ENCODE data around the gene SDF2.

SDF2 gene

DNA sequence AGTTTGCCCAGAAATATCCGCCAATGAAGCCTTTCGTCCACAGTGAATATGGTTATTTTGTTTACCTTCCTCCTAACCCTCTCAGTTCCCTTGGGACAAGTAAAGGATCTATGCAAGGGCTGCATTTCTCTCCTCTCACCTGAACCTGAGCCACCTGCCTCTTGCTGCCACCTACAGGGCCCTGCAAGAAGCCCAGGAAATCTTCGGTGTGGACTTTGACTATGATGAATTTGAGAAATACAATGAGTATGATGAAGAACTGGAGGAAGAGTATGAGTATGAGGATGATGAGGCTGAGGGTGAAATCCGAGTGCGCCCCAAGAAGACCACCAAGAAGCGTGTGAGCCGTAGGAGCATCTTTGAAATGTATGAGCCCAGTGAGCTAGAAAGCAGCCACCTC is 14.3 kb upstream of the SDF2 start:
- Histone ChIP-seq H4K8ac (ENCODE audit: low read depth, low read length) (no peak overlapping the region), H3K9ac (ENCODE audit: low read length) (no peak overlapping the region), H3K23ac (ENCODE audit: low read length) (no peak overlapping the region), H3K4ac (ENCODE audit: low read depth, low read length) (no peak overlapping the region), H2BK120ac (ENCODE audit: low read depth, low read length) (no peak overlapping the region), H2AK5ac (ENCODE audit: low read length) (no peak overlapping the region), H2BK5ac (ENCODE audit: low read length) (no peak overlapping the region), H2BK15ac (replicated peaks; ENCODE audit: low read depth) (no peak overlapping the region), H3K56ac (ENCODE audit: low read length) (no peak overlapping the region), H3K18ac (ENCODE audit: low read length) (no peak overlapping the region), H3K27me3 (ENCODE audit: insufficient read depth, low read length, poor library complexity) (no peaks in the 10 kb centered on the region), H4K5ac (ENCODE audit: low read length) (no peak overlapping the region), H3K79me2 (ENCODE audit: control insufficient read depth, insufficient read depth, low read length) (no peaks in the 10 kb centered on the region), H3K4me2 (ENCODE audit: low read length) (no peak overlapping the region), H3K27ac (ENCODE audit: low read depth, low read length) (no peak overlapping the region), H3K79me1 (ENCODE audit: low read length) (peaks cover 1% of the 10 kb centered on the region), H3K36me3 (ENCODE audit: control insufficient read depth, insufficient read depth, low read length) (peaks cover 34% of the 10 kb centered on the region), H3K4me1 (ENCODE audit: control insufficient read depth, low read depth, low read length) (no peaks in the 10 kb centered on the region), H3K4me3 (ENCODE audit: low read length) (no peak overlapping the region)
- WGBS (ENCODE audit: extremely low coverage, insufficient coverage, low lambda C conversion rate): no CpG with 5 or more reads among the region's 7 CpGs
- DNase-seq: peak; percentile 48

DNA sequence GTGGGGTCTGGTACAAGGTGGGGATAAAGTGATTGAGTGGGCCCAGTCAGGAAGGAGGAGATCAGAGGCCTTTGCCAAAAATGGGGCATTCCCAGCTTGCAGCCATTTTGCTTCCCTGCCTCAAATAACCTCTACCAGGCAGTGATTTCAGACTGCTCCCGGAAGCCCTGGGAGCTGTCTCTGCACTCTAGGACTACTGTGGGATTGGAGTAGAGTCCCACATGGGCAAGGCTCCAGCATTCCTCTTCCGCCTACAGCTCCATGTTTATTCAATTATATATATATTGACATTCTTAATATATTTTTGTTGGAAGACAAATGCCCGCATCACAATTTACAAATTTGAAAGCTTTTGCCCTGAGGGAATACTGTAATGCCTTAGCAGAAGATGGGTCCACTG is 13.8 kb upstream of the SDF2 start:
- Histone ChIP-seq H3K56ac (ENCODE audit: low read length) (no peak overlapping the region), H3K23ac (ENCODE audit: low read length) (no peak overlapping the region), H3K4me2 (ENCODE audit: low read length) (no peak overlapping the region), H2AK5ac (ENCODE audit: low read length) (no peak overlapping the region), H3K79me1 (ENCODE audit: low read length) (peaks cover 2% of the 10 kb centered on the region), H3K36me3 (ENCODE audit: control insufficient read depth, insufficient read depth, low read length) (peaks cover 34% of the 10 kb centered on the region), H3K27me3 (ENCODE audit: insufficient read depth, low read length, poor library complexity) (no peaks in the 10 kb centered on the region), H3K18ac (ENCODE audit: low read length) (no peak overlapping the region), H3K4ac (ENCODE audit: low read depth, low read length) (no peak overlapping the region), H4K8ac (ENCODE audit: low read depth, low read length) (no peak overlapping the region), H2BK5ac (ENCODE audit: low read length) (no peak overlapping the region), H3K4me1 (ENCODE audit: control insufficient read depth, low read depth, low read length) (no peaks in the 10 kb centered on the region), H4K5ac (ENCODE audit: low read length) (no peak overlapping the region), H3K27ac (ENCODE audit: low read depth, low read length) (no peak overlapping the region), H3K9ac (ENCODE audit: low read length) (no peak overlapping the region), H3K4me3 (ENCODE audit: low read length) (no peak overlapping the region), H2BK15ac (replicated peaks; ENCODE audit: low read depth) (no peak overlapping the region), H3K79me2 (ENCODE audit: control insufficient read depth, insufficient read depth, low read length) (no peaks in the 10 kb centered on the region), H2BK120ac (ENCODE audit: low read depth, low read length) (no peak overlapping the region)
- DNase-seq: no peak
- no CpG with 5 or more reads among the region's 3 CpGs for WGBS (ENCODE audit: extremely low coverage, insufficient coverage, low lambda C conversion rate)

DNA sequence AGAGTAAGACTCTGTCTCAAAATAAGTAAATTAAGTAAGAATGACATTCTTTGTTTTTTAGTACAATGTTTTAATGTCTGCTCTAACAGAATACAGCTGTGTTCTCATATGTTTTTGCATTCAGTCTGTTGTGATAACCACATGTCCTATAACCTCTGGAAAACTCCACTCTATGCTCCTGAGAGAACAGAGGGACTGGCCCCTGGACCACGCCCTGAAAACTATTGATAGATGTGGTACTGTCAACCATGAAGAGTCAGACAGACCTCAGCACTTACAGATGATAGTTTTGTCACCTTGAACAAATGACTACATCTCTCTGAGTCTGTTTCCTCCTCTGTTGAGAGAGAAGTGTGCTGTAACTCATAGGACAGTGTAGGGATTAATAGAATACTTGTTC is 8.2 kb upstream of the SDF2 start:
- no CpG with 5 or more reads among the region's 1 CpG for WGBS (ENCODE audit: extremely low coverage, insufficient coverage, low lambda C conversion rate)
- H3K4me2 ChIP-seq (ENCODE audit: low read length): no peak overlapping the region
- peaks cover 20% of the 10 kb centered on the region for H3K79me2 ChIP-seq (ENCODE audit: control insufficient read depth, insufficient read depth, low read length)
- no peak overlapping the region for H3K9ac ChIP-seq (ENCODE audit: low read length)
- no peaks in the 10 kb centered on the region for H3K4me1 ChIP-seq (ENCODE audit: control insufficient read depth, low read depth, low read length)
- no peak overlapping the region for H2BK120ac ChIP-seq (ENCODE audit: low read depth, low read length)
- peaks cover 10% of the 10 kb centered on the region for H3K36me3 ChIP-seq (ENCODE audit: control insufficient read depth, insufficient read depth, low read length)
- H3K18ac ChIP-seq (ENCODE audit: low read length): no peak overlapping the region
- no peak overlapping the region for H3K4me3 ChIP-seq (ENCODE audit: low read length)
- H3K27ac ChIP-seq (ENCODE audit: low read depth, low read length): no peak overlapping the region
- peaks cover 11% of the 10 kb centered on the region for H3K79me1 ChIP-seq (ENCODE audit: low read length)
- no peak overlapping the region for H4K8ac ChIP-seq (ENCODE audit: low read depth, low read length)
- no peaks in the 10 kb centered on the region for H3K27me3 ChIP-seq (ENCODE audit: insufficient read depth, low read length, poor library complexity)
- H3K56ac ChIP-seq (ENCODE audit: low read length): no peak overlapping the region
- H3K4ac ChIP-seq (ENCODE audit: low read depth, low read length): no peak overlapping the region
- no peak for DNase-seq
- H4K5ac ChIP-seq (ENCODE audit: low read length): no peak overlapping the region
- H3K23ac ChIP-seq (ENCODE audit: low read length): no peak overlapping the region
- no peak overlapping the region for H2BK5ac ChIP-seq (ENCODE audit: low read length)
- no peak overlapping the region for H2BK15ac ChIP-seq (replicated peaks; ENCODE audit: low read depth)
- no peak overlapping the region for H2AK5ac ChIP-seq (ENCODE audit: low read length)

DNA sequence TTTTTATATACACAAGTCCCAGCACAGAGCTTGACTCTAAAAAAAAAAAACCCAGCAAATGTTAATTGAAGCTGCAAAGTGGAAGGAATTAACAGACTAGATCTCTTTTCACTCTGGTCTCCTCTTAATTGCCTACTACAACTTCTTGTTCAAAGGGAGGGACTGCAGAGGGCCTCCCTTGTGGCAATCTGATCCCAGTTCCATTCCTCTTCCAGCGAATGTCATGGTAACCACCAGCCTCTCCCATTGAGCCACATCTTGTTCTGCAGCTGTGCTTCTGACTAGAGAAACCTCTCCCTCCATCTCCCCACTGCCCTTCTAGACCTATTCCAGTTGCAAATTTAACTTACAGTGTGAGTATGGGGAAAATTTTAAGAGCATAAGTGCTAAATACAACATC is 6.2 kb upstream of the SDF2 start:
- Histone ChIP-seq H3K36me3 (ENCODE audit: control insufficient read depth, insufficient read depth, low read length) (peaks cover 1% of the 10 kb centered on the region), H2BK5ac (ENCODE audit: low read length) (no peak overlapping the region), H3K4me3 (ENCODE audit: low read length) (no peak overlapping the region), H3K79me2 (ENCODE audit: control insufficient read depth, insufficient read depth, low read length) (peaks cover 38% of the 10 kb centered on the region), H3K18ac (ENCODE audit: low read length) (no peak overlapping the region), H3K23ac (ENCODE audit: low read length) (no peak overlapping the region), H3K56ac (ENCODE audit: low read length) (no peak overlapping the region), H4K8ac (ENCODE audit: low read depth, low read length) (no peak overlapping the region), H3K4me1 (ENCODE audit: control insufficient read depth, low read depth, low read length) (peaks cover 3% of the 10 kb centered on the region), H3K27me3 (ENCODE audit: insufficient read depth, low read length, poor library complexity) (no peaks in the 10 kb centered on the region), H3K79me1 (ENCODE audit: low read length) (peaks cover 21% of the 10 kb centered on the region), H2BK120ac (ENCODE audit: low read depth, low read length) (no peak overlapping the region), H3K9ac (ENCODE audit: low read length) (no peak overlapping the region), H3K27ac (ENCODE audit: low read depth, low read length) (no peak overlapping the region), H4K5ac (ENCODE audit: low read length) (no peak overlapping the region), H2AK5ac (ENCODE audit: low read length) (no peak overlapping the region), H3K4ac (ENCODE audit: low read depth, low read length) (no peak overlapping the region), H2BK15ac (replicated peaks; ENCODE audit: low read depth) (no peak overlapping the region), H3K4me2 (ENCODE audit: low read length) (no peak overlapping the region)
- no peak for DNase-seq
- WGBS (ENCODE audit: extremely low coverage, insufficient coverage, low lambda C conversion rate): no CpG with 5 or more reads among the region's 1 CpG

DNA sequence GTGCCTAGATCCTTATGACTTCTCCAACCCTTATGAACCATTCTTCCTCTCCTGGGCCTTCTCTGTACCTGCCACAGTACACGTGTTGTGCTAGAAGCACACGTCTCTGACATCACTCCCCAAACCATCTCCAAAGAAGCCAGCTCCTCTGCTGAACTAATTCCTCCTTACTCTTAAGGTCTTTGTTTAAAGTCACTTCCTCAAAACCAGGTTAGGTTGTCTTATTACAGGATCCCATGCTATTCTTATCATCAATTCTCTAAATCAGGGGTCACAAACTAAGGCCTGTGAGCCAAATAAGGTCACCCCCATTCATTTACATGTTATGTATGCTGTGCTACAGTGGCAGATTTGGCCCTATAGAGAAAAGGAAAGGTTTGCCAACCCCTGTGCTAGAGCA is 4.3 kb upstream of the SDF2 start:
- no peak for DNase-seq

DNA sequence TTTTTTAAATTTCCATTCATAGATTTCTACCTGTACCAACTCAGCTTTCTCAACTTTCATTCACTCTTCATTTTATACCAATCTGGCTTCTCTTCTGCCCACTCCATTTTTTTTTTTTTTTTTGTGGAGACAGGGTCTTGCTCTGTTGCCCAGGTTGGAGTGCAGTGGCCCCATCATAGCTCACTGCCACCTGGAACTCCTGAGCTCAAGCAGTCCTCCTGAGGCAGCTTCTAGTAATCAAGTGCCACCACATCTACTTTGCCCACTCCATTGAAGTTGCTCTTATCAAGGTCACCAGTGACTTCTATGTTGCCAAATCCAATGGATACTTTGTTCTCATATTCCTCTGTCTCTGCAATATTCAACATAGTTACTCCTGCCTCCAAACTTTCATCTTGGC is 2.0 kb upstream of the SDF2 start:
- no peaks in the 10 kb centered on the region for H3K27me3 ChIP-seq (ENCODE audit: insufficient read depth, low read length, poor library complexity)
- H3K4ac ChIP-seq (ENCODE audit: low read depth, low read length): no peak overlapping the region
- no peak overlapping the region for H3K4me3 ChIP-seq (ENCODE audit: low read length)
- H3K18ac ChIP-seq (ENCODE audit: low read length): no peak overlapping the region
- H2AK5ac ChIP-seq (ENCODE audit: low read length): no peak overlapping the region
- no peak overlapping the region for H3K4me2 ChIP-seq (ENCODE audit: low read length)
- no peaks in the 10 kb centered on the region for H3K36me3 ChIP-seq (ENCODE audit: control insufficient read depth, insufficient read depth, low read length)
- H3K79me1 ChIP-seq (ENCODE audit: low read length): peaks cover 32% of the 10 kb centered on the region
- H3K23ac ChIP-seq (ENCODE audit: low read length): no peak overlapping the region
- no peak overlapping the region for H2BK120ac ChIP-seq (ENCODE audit: low read depth, low read length)
- DNase-seq: no peak
- no peak overlapping the region for H4K8ac ChIP-seq (ENCODE audit: low read depth, low read length)
- H2BK15ac ChIP-seq (replicated peaks; ENCODE audit: low read depth): no peak overlapping the region
- H4K5ac ChIP-seq (ENCODE audit: low read length): no peak overlapping the region
- H3K4me1 ChIP-seq (ENCODE audit: control insufficient read depth, low read depth, low read length): peaks cover 5% of the 10 kb centered on the region
- H3K27ac ChIP-seq (ENCODE audit: low read depth, low read length): no peak overlapping the region
- H2BK5ac ChIP-seq (ENCODE audit: low read length): no peak overlapping the region
- no peak overlapping the region for H3K56ac ChIP-seq (ENCODE audit: low read length)
- H3K9ac ChIP-seq (ENCODE audit: low read length): no peak overlapping the region
- H3K79me2 ChIP-seq (ENCODE audit: control insufficient read depth, insufficient read depth, low read length): peaks cover 59% of the 10 kb centered on the region

More for the DNA sequence above, 4.3 kb upstream of the SDF2 start:
- Histone ChIP-seq H2BK15ac (replicated peaks; ENCODE audit: low read depth) (no peak overlapping the region), H3K27me3 (ENCODE audit: insufficient read depth, low read length, poor library complexity) (no peaks in the 10 kb centered on the region), H4K8ac (ENCODE audit: low read depth, low read length) (no peak overlapping the region), H2AK5ac (ENCODE audit: low read length) (no peak overlapping the region), H3K4me2 (ENCODE audit: low read length) (no peak overlapping the region), H3K56ac (ENCODE audit: low read length) (no peak overlapping the region), H4K5ac (ENCODE audit: low read length) (no peak overlapping the region), H3K4me3 (ENCODE audit: low read length) (no peak overlapping the region), H3K18ac (ENCODE audit: low read length) (no peak overlapping the region), H3K23ac (ENCODE audit: low read length) (no peak overlapping the region), H3K36me3 (ENCODE audit: control insufficient read depth, insufficient read depth, low read length) (peaks cover 1% of the 10 kb centered on the region), H3K79me2 (ENCODE audit: control insufficient read depth, insufficient read depth, low read length) (peaks cover 52% of the 10 kb centered on the region), H3K4ac (ENCODE audit: low read depth, low read length) (no peak overlapping the region), H3K9ac (ENCODE audit: low read length) (no peak overlapping the region), H2BK120ac (ENCODE audit: low read depth, low read length) (no peak overlapping the region), H3K4me1 (ENCODE audit: control insufficient read depth, low read depth, low read length) (peaks cover 5% of the 10 kb centered on the region), H3K79me1 (ENCODE audit: low read length) (peaks cover 30% of the 10 kb centered on the region), H2BK5ac (ENCODE audit: low read length) (no peak overlapping the region), H3K27ac (ENCODE audit: low read depth, low read length) (no peak overlapping the region)
- no CpG with 5 or more reads among the region's 2 CpGs for WGBS (ENCODE audit: extremely low coverage, insufficient coverage, low lambda C conversion rate)

All from mesendoderm (in vitro differentiated cells).